HepG2 (cell line): Measurements from ENCODE around the gene RGN. TPM values are rescaled to one million over a fixed set of nuclear protein-coding genes. Genes with fewer than 3 reads are reported as not detected.

Experiments used
- AKAP8 ChIP-seq: sonication (generic); formaldehyde crosslinking; IDR thresholded peaks from 2 replicates; pipeline ENCODE4 v1.5.1; 2020; ENCODE audit warnings: mild to moderate bottlenecking, missing genetic modification reagents
- BORCS8-MEF2B ChIP-seq: sonication (generic); formaldehyde crosslinking; IDR thresholded peaks from 2 replicates; pipeline ENCODE4 v1.8.0; 2022; ENCODE audit warnings: mild to moderate bottlenecking, missing genetic modification reagents
- BRD4 ChIP-seq: sonication (generic); formaldehyde crosslinking; IDR thresholded peaks from 2 replicates; pipeline ENCODE4 v1.4.0; 2020; ENCODE audit warnings: missing genetic modification reagents
- CHD2 ChIP-seq: IDR thresholded peaks from 2 replicates; pipeline ENCODE4 v1.6.1; 2011; ENCODE audit warnings: low read depth, low read length, improper control_type of control experiment
- GTF2F1 ChIP-seq: fragments of 150-350 bp; IDR thresholded peaks from 2 replicates; pipeline ENCODE4 v1.6.1; 2014; ENCODE audit warnings: low read length
- GZF1 ChIP-seq: sonication (generic); formaldehyde crosslinking; IDR thresholded peaks from 2 replicates; pipeline ENCODE4 v1.5.1; 2020; ENCODE audit warnings: mild to moderate bottlenecking, missing genetic modification reagents
- HMG20A ChIP-seq: IDR thresholded peaks from 2 replicates; pipeline ENCODE4 v1.6.1; 2016; ENCODE audit warnings: borderline replicate concordance
- HNRNPLL ChIP-seq: fragments of 200-400 bp; formaldehyde crosslinking; IDR thresholded peaks from 2 replicates; pipeline ENCODE4 v1.6.1; 2017; ENCODE audit warnings: mild to moderate bottlenecking, low read depth, low read length; ENCODE audit not compliant: poor library complexity, severe bottlenecking
- HNRNPUL1 ChIP-seq: fragments of 200-400 bp; formaldehyde crosslinking; IDR thresholded peaks from 2 replicates; pipeline ENCODE4 v1.6.1; 2017; ENCODE audit warnings: low read depth, mild to moderate bottlenecking, low read length, moderate library complexity
- IKZF1 ChIP-seq: fragments of 450-650 bp; IDR thresholded peaks from 2 replicates; pipeline ENCODE4 v1.7.1; 2016
- KAT7 ChIP-seq: IDR thresholded peaks from 2 replicates; pipeline ENCODE4 v1.6.1; 2018; ENCODE audit warnings: borderline replicate concordance, missing compliant biosample characterization
- KLF13 ChIP-seq: sonication (generic); formaldehyde crosslinking; IDR thresholded peaks from 2 replicates; pipeline ENCODE4 v1.4.0; 2020; ENCODE audit warnings: mild to moderate bottlenecking, missing genetic modification reagents
- NFRKB ChIP-seq: fragments of 450-650 bp; IDR thresholded peaks from 2 replicates; pipeline ENCODE4 v1.6.1; 2017
- RNF2 ChIP-seq: fragments of 450-650 bp; conservative IDR thresholded peaks from 2 replicates; pipeline ENCODE4 v1.6.1; 2016; ENCODE audit warnings: low read depth
- SMAD1 ChIP-seq: sonication (generic); formaldehyde crosslinking; IDR thresholded peaks from 2 replicates; pipeline ENCODE4 v1.4.0; 2020; ENCODE audit warnings: missing genetic modification reagents, low read depth, mild to moderate bottlenecking, borderline replicate concordance
- SNRNP70 ChIP-seq: fragments of 200-400 bp; formaldehyde crosslinking; IDR thresholded peaks from 2 replicates; pipeline ENCODE4 v1.6.1; 2017; ENCODE audit warnings: mild to moderate bottlenecking, low read depth, low read length, moderate library complexity
- TARDBP ChIP-seq: sonication (generic); formaldehyde crosslinking; IDR thresholded peaks from 2 replicates; pipeline ENCODE4 v1.8.0; 2022; ENCODE audit warnings: mild to moderate bottlenecking, missing genetic modification reagents
- ZBTB20 ChIP-seq: sonication (generic); formaldehyde crosslinking; IDR thresholded peaks from 2 replicates; pipeline ENCODE4 v1.8.1; 2023; ENCODE audit warnings: missing genetic modification reagents, low read depth, mild to moderate bottlenecking, borderline replicate concordance
- ZFP37 ChIP-seq: sonication (generic); formaldehyde crosslinking; IDR thresholded peaks from 2 replicates; pipeline ENCODE4 v1.4.0; 2020; ENCODE audit warnings: missing genetic modification reagents, borderline replicate concordance
- ZNF589 ChIP-seq: sonication (generic); formaldehyde crosslinking; conservative IDR thresholded peaks from 2 replicates; pipeline ENCODE4 v1.8.0; 2022; ENCODE audit warnings: mild to moderate bottlenecking, moderate library complexity, missing genetic modification reagents
- ZNF607 ChIP-seq: sonication (generic); formaldehyde crosslinking; IDR thresholded peaks from 2 replicates; pipeline ENCODE4 v1.5.1; 2020; ENCODE audit warnings: missing genetic modification reagents, mild to moderate bottlenecking, borderline replicate concordance
- ZNF768 ChIP-seq: sonication (generic); formaldehyde crosslinking; IDR thresholded peaks from 2 replicates; pipeline ENCODE4 v1.4.0; 2020; ENCODE audit warnings: missing genetic modification reagents
- ZNF780A ChIP-seq: sonication (generic); formaldehyde crosslinking; IDR thresholded peaks from 2 replicates; pipeline ENCODE4 v1.8.0; 2022; ENCODE audit warnings: mild to moderate bottlenecking, missing genetic modification reagents, moderate library complexity
- ZSCAN25 ChIP-seq: sonication (generic); formaldehyde crosslinking; IDR thresholded peaks from 2 replicates; pipeline ENCODE4 v1.8.0; 2022; ENCODE audit warnings: mild to moderate bottlenecking, missing genetic modification reagents
- polyA plus RNA-seq, 8 experiments: library from polyadenylated mRNA; depleted of rRNA in 3 of 8; stranded (reverse) in 7 of 8; unstranded in 1 of 8; fragments of >200 nt; fragmentation: Illumina TruSeq in 4 of 8; extraction: Trizol in 4 of 8; gene quantifications; 2 replicates each; pipeline versions ENCODE4 v1.2.1 to v1.2.3, GENCODE V29; 2011 to 2016; ENCODE audit warnings: low read depth in 4 of 8, missing spikeins in 1 of 8, mixed read lengths in 1 of 8; ENCODE audit not compliant: insufficient read depth in 1 of 8
- total RNA-seq, 5 experiments: library from RNA; depleted of rRNA; stranded (reverse); fragments of >200 nt; fragmentation: Illumina TruSeq; extraction: Trizol; gene quantifications; 2 replicates each; pipeline ENCODE4 v1.2.3, GENCODE V29; 2016; ENCODE audit warnings: low read depth in 1 of 5
- TF ChIP-seq, protein P1 (sequence below): sonication (generic); formaldehyde crosslinking; IDR thresholded peaks from 2 replicates; pipeline ENCODE4 v1.4.0; 2020; ENCODE audit warnings: mild to moderate bottlenecking, missing genetic modification reagents, borderline replicate concordance
- TF ChIP-seq, protein P2 (sequence below): sonication (generic); formaldehyde crosslinking; IDR thresholded peaks from 2 replicates; pipeline ENCODE4 v1.8.1; 2023; ENCODE audit warnings: missing genetic modification reagents, inconsistent platforms, borderline replicate concordance

The RGN gene
- total and polyA plus RNA-seq, 2 of the 13 experiments (the other 11 are each of a cell fraction or from before 2014, with no cell fraction given) = 19.6 to 74.4 TPM

DNA sequence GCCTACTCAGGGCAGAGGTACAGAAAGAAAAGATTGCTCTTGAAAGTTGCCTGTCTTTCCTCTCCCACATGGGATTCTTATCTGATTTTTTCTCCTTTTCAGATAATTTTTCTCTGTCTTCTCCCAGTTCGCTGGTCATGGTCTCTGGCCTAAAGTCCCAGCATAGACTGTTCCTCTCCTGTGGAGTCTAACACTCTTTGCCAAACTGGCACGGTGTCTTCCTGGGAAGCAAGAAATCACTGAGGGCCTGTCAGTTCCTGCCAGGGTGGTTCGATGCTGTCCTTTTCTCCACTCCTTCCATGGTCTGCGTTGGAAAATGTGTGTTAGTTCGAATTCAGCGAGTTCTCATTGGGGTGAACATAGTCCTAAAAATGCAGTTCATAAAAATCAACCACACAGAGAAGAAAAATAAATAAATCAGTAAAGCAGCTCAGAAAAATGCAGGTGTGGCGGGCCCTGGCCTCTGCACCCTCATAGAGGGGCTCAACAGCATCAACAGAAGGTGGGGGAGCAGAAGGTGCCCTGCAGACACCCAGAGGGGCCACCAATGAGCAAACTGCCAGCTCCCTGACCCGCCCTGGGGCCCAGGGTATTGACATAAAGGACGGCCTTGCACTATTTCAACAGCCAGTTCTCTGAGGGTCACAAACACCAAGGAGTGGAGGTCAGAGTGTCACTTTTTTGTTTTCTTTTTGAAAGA is 2.1 kb downstream of the RGN start (continued):
- peak; percentile 58; the same call in 1 of the 2 replicates for TF ChIP-seq ZBTB20
- no peak for TF ChIP-seq GZF1
- no peak for TF ChIP-seq KLF13 (CRISPR knock-in tag)
- TF ChIP-seq ZNF589 (CRISPR knock-in tag) = no peak
- TF ChIP-seq KAT7 (CRISPR knock-in tag) = no peak
- TF ChIP-seq NFRKB = no peak
- TF ChIP-seq HNRNPUL1 = no peak
- TF ChIP-seq RNF2 = no peak
- no peak; the same call in 1 of the 2 replicates for TF ChIP-seq BRD4 (CRISPR knock-in tag)
- no peak for TF ChIP-seq GTF2F1
- TF ChIP-seq HNRNPLL = no peak
- TF ChIP-seq ZNF780A (CRISPR knock-in tag) = no peak
- no peak for TF ChIP-seq IKZF1
- no peak for TF ChIP-seq ZFP37 (CRISPR knock-in tag)
- 0 out of 2 replicates have a peak, but pooled peaks have one; percentile 39 for TF ChIP-seq TARDBP (CRISPR knock-in tag)
- TF ChIP-seq, protein P1, sequence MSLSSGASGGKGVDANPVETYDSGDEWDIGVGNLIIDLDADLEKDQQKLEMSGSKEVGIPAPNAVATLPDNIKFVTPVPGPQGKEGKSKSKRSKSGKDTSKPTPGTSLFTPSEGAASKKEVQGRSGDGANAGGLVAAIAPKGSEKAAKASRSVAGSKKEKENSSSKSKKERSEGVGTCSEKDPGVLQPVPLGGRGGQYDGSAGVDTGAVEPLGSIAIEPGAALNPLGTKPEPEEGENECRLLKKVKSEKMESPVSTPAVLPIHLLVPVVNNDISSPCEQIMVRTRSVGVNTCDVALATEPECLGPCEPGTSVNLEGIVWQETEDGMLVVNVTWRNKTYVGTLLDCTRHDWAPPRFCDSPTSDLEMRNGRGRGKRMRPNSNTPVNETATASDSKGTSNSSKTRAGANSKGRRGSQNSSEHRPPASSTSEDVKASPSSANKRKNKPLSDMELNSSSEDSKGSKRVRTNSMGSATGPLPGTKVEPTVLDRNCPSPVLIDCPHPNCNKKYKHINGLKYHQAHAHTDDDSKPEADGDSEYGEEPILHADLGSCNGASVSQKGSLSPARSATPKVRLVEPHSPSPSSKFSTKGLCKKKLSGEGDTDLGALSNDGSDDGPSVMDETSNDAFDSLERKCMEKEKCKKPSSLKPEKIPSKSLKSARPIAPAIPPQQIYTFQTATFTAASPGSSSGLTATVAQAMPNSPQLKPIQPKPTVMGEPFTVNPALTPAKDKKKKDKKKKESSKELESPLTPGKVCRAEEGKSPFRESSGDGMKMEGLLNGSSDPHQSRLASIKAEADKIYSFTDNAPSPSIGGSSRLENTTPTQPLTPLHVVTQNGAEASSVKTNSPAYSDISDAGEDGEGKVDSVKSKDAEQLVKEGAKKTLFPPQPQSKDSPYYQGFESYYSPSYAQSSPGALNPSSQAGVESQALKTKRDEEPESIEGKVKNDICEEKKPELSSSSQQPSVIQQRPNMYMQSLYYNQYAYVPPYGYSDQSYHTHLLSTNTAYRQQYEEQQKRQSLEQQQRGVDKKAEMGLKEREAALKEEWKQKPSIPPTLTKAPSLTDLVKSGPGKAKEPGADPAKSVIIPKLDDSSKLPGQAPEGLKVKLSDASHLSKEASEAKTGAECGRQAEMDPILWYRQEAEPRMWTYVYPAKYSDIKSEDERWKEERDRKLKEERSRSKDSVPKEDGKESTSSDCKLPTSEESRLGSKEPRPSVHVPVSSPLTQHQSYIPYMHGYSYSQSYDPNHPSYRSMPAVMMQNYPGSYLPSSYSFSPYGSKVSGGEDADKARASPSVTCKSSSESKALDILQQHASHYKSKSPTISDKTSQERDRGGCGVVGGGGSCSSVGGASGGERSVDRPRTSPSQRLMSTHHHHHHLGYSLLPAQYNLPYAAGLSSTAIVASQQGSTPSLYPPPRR (CRISPR knock-in tag) = peak; percentile 96
- no peak for TF ChIP-seq ZSCAN25
- TF ChIP-seq ZNF768 (CRISPR knock-in tag) = no peak
- TF ChIP-seq HMG20A (CRISPR knock-in tag) = peak; percentile 83
- no peak for TF ChIP-seq CHD2
- TF ChIP-seq AKAP8 (CRISPR knock-in tag) = no peak
- TF ChIP-seq, protein P2, sequence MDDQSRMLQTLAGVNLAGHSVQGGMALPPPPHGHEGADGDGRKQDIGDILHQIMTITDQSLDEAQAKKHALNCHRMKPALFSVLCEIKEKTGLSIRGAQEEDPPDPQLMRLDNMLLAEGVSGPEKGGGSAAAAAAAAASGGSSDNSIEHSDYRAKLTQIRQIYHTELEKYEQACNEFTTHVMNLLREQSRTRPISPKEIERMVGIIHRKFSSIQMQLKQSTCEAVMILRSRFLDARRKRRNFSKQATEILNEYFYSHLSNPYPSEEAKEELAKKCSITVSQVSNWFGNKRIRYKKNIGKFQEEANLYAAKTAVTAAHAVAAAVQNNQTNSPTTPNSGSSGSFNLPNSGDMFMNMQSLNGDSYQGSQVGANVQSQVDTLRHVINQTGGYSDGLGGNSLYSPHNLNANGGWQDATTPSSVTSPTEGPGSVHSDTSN (CRISPR knock-in tag) = no peak
- TF ChIP-seq SMAD1 (CRISPR knock-in tag) = no peak
- no peak for TF ChIP-seq ZNF607 (CRISPR knock-in tag)
- no peak for TF ChIP-seq BORCS8-MEF2B (CRISPR knock-in tag)
- no peak for TF ChIP-seq SNRNP70
